H1 (cell line): ENCODE data around the gene SLC35B2. TPM values are rescaled to one million over a fixed set of nuclear protein-coding genes. Genes with fewer than 3 reads are reported as not detected.

Experiments used
- CBX8 ChIP-seq: fragments of 300-800, 300-1000 bp; sonication (generic); IDR thresholded peaks from 2 replicates; pipeline ENCODE4 v1.7.1; 2016; ENCODE audit warnings: low read depth, low read length, borderline replicate concordance
- CHD1 ChIP-seq: IDR thresholded peaks from 2 replicates; pipeline ENCODE4 v1.6.1; 2012; ENCODE audit warnings: low read depth, low read length, improper control_type of control experiment
- CHD2 ChIP-seq: IDR thresholded peaks from 2 replicates; pipeline ENCODE4 v1.6.1; 2012; ENCODE audit warnings: low read length, improper control_type of control experiment
- HDAC2 ChIP-seq, 2 experiments: fragments of 300-600 bp in 1 of 2; sonication (generic) in 1 of 2; IDR thresholded peaks; 2 replicates each; pipeline ENCODE4 v1.6.1; 2011 to 2012; ENCODE audit warnings: low read depth in 2 of 2, low read length in 2 of 2, mild to moderate bottlenecking in 2 of 2, moderate library complexity in 2 of 2, borderline replicate concordance in 1 of 2, inconsistent platforms in 1 of 2
- HDAC6 ChIP-seq: IDR thresholded peaks from one replicate; pipeline ENCODE4 v1.7.1; 2012; ENCODE audit warnings: low read depth, mild to moderate bottlenecking, inconsistent platforms, low read length, moderate library complexity
- MAFK ChIP-seq: IDR thresholded peaks from 2 replicates; pipeline ENCODE4 v1.6.1; 2012; ENCODE audit warnings: low read depth, mild to moderate bottlenecking, improper control_type of control experiment, low read length
- RBBP5 ChIP-seq: IDR thresholded peaks from 2 replicates; pipeline ENCODE4 v1.7.1; 2012; ENCODE audit warnings: low read depth, mild to moderate bottlenecking, inconsistent platforms, low read length, moderate library complexity, borderline replicate concordance
- SIN3A ChIP-seq, 2 experiments: IDR thresholded peaks in 1 of 2; conservative IDR thresholded peaks in 1 of 2; 2 replicates each; pipeline ENCODE4 v1.6.1; 2011 to 2012; ENCODE audit warnings: low read length in 2 of 2, improper control_type of control experiment in 1 of 2, low read depth in 1 of 2, mild to moderate bottlenecking in 1 of 2
- SIRT6 ChIP-seq: IDR thresholded peaks from one replicate; pipeline ENCODE4 v1.7.1; 2012; ENCODE audit warnings: low read length, inconsistent platforms
- TAF1 ChIP-seq: IDR thresholded peaks from 2 replicates; pipeline ENCODE4 v1.6.1; 2011; ENCODE audit warnings: mild to moderate bottlenecking, low read depth, low read length
- TBP ChIP-seq: IDR thresholded peaks from 2 replicates; pipeline ENCODE4 v1.6.1; 2011; ENCODE audit warnings: low read depth, low read length, improper control_type of control experiment
- polyA plus RNA-seq, 7 experiments: library from polyadenylated mRNA; depleted of rRNA in 3 of 7; stranded (reverse) in 5 of 7; unstranded in 2 of 7; fragments of >200 nt in 5 of 7; fragments of 200-250 nt in 2 of 7; gene quantifications; 1 replicate in 5 of 7; 2 replicates in 1 of 7; 4 replicates in 1 of 7; pipeline versions ENCODE4 v1.2.1 to v1.2.3, GENCODE V29; 2011 to 2013; ENCODE audit warnings: missing spikeins in 2 of 7, mixed read lengths in 2 of 7
- total RNA-seq: library from RNA; stranded (reverse); fragmentation: NEBNext Ultra II Directional; extraction: Animal tissue kit (Norgen Biotek cat#: 25700); gene quantifications from 2 replicates; pipeline ENCODE4 v1.2.1, GENCODE V29; 2021
- TF ChIP-seq, protein P1 (sequence below): fragments of 300-600 bp; sonication (generic); IDR thresholded peaks from 2 replicates; pipeline ENCODE4 v1.7.1; 2012; ENCODE audit warnings: low read length, moderate library complexity, mild to moderate bottlenecking, inconsistent platforms; ENCODE audit not compliant: insufficient replicate concordance

SLC35B2 gene
- total and polyA plus RNA-seq, 2 of the 8 experiments (the other 6 are each of a cell fraction or from before 2014, with no cell fraction given), result 29.5 to 65.0 TPM

- TF ChIP-seq, protein P1, sequence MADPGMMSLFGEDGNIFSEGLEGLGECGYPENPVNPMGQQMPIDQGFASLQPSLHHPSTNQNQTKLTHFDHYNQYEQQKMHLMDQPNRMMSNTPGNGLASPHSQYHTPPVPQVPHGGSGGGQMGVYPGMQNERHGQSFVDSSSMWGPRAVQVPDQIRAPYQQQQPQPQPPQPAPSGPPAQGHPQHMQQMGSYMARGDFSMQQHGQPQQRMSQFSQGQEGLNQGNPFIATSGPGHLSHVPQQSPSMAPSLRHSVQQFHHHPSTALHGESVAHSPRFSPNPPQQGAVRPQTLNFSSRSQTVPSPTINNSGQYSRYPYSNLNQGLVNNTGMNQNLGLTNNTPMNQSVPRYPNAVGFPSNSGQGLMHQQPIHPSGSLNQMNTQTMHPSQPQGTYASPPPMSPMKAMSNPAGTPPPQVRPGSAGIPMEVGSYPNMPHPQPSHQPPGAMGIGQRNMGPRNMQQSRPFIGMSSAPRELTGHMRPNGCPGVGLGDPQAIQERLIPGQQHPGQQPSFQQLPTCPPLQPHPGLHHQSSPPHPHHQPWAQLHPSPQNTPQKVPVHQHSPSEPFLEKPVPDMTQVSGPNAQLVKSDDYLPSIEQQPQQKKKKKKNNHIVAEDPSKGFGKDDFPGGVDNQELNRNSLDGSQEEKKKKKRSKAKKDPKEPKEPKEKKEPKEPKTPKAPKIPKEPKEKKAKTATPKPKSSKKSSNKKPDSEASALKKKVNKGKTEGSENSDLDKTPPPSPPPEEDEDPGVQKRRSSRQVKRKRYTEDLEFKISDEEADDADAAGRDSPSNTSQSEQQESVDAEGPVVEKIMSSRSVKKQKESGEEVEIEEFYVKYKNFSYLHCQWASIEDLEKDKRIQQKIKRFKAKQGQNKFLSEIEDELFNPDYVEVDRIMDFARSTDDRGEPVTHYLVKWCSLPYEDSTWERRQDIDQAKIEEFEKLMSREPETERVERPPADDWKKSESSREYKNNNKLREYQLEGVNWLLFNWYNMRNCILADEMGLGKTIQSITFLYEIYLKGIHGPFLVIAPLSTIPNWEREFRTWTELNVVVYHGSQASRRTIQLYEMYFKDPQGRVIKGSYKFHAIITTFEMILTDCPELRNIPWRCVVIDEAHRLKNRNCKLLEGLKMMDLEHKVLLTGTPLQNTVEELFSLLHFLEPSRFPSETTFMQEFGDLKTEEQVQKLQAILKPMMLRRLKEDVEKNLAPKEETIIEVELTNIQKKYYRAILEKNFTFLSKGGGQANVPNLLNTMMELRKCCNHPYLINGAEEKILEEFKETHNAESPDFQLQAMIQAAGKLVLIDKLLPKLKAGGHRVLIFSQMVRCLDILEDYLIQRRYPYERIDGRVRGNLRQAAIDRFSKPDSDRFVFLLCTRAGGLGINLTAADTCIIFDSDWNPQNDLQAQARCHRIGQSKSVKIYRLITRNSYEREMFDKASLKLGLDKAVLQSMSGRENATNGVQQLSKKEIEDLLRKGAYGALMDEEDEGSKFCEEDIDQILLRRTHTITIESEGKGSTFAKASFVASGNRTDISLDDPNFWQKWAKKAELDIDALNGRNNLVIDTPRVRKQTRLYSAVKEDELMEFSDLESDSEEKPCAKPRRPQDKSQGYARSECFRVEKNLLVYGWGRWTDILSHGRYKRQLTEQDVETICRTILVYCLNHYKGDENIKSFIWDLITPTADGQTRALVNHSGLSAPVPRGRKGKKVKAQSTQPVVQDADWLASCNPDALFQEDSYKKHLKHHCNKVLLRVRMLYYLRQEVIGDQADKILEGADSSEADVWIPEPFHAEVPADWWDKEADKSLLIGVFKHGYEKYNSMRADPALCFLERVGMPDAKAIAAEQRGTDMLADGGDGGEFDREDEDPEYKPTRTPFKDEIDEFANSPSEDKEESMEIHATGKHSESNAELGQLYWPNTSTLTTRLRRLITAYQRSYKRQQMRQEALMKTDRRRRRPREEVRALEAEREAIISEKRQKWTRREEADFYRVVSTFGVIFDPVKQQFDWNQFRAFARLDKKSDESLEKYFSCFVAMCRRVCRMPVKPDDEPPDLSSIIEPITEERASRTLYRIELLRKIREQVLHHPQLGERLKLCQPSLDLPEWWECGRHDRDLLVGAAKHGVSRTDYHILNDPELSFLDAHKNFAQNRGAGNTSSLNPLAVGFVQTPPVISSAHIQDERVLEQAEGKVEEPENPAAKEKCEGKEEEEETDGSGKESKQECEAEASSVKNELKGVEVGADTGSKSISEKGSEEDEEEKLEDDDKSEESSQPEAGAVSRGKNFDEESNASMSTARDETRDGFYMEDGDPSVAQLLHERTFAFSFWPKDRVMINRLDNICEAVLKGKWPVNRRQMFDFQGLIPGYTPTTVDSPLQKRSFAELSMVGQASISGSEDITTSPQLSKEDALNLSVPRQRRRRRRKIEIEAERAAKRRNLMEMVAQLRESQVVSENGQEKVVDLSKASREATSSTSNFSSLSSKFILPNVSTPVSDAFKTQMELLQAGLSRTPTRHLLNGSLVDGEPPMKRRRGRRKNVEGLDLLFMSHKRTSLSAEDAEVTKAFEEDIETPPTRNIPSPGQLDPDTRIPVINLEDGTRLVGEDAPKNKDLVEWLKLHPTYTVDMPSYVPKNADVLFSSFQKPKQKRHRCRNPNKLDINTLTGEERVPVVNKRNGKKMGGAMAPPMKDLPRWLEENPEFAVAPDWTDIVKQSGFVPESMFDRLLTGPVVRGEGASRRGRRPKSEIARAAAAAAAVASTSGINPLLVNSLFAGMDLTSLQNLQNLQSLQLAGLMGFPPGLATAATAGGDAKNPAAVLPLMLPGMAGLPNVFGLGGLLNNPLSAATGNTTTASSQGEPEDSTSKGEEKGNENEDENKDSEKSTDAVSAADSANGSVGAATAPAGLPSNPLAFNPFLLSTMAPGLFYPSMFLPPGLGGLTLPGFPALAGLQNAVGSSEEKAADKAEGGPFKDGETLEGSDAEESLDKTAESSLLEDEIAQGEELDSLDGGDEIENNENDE, result no peak
- no peak for TF ChIP-seq MAFK
- TF ChIP-seq TAF1, result no peak
- TF ChIP-seq CHD1, result no peak
- no peak for TF ChIP-seq CHD2
- TF ChIP-seq HDAC6, result no peak
- TF ChIP-seq TBP, result no peak
- no peak for TF ChIP-seq SIN3A (conservative IDR thresholded peaks at IDR 0.05 in 1 of 2, IDR thresholded peaks at IDR 0.05 in 1 of 2; ENCODE audit: low read depth in 1 of 2, low read length in 2 of 2)
- no peak for TF ChIP-seq SIRT6
- TF ChIP-seq HDAC2 (IDR thresholded peaks at IDR 0.05; ENCODE audit: borderline replicate concordance in 1 of 2, low read depth in 2 of 2, low read length in 2 of 2), result no peak
- no peak for TF ChIP-seq CBX8
- TF ChIP-seq RBBP5, result no peak
These were observed 46.0 kb downstream of the SLC35B2 start (continued) for GRCh38 chr6:44211284-44211683.
